Lung microvascular endothelial cell (primary cell): ENCODE measurements around the gene LCK. TPM values are rescaled to one million over a fixed set of nuclear protein-coding genes. Genes with fewer than 3 reads are reported as not detected.

Experiments used
- DNase-seq, 2 donors: peaks; one replicate each; pipeline versions ENCODE4 v3.0.0 to v3.0.0-alpha.2; 2010; ENCODE audit warnings: low read depth in 2 of 2
- total RNA-seq: library from RNA; depleted of rRNA; stranded (reverse); fragments of >200 nt; gene quantifications from 2 replicates; pipeline ENCODE4 v1.2.1, GENCODE V29; 2014

Gene LCK
- total RNA-seq, result under 0.01 TPM in 2 replicates

- no peak for DNase-seq
Measured at GRCh38 chr1:32250893-32251716, at the start of gene LCK. TSS of gene LCK (plus strand) at chr1:32251265. CDS start at chr1:32274330, 23,065 bp downstream.

- DNase-seq, result no peak
Measured at GRCh38 chr1:32204943-32205361, 46.1 kb upstream of the LCK start.

- DNase-seq, result peak; percentile 84 to 91
Measured at GRCh38 chr1:32205401-32206370, 45.4 kb upstream of the LCK start, which contains the start of gene IQCC. TSS of gene IQCC (plus strand) at chr1:32205671. CDS start at chr1:32205682, 11 bp downstream.

- no peak for DNase-seq
Measured at GRCh38 chr1:32208469-32208868, 42.6 kb upstream of the LCK start.

- peak in 1 of 2 donors; percentile 61 for DNase-seq
Measured at GRCh38 chr1:32208891-32209328, 42.2 kb upstream of the LCK start, which contains the start of gene DCDC2B. TSS of gene DCDC2B (plus strand) at chr1:32209089. CDS start at chr1:32209094, 5 bp downstream.

GRCh38 chr1:32215629-32216480 lies 35.2 kb upstream of the LCK start:
- DNase-seq, result peak; percentile 75 to 84

- DNase-seq, result peak in 1 of 2 donors; percentile 28
Measured at GRCh38 chr1:32216566-32216965, 34.5 kb upstream of the LCK start.

GRCh38 chr1:32219022-32219421 lies 32.0 kb upstream of the LCK start:
- DNase-seq, result no peak

- DNase-seq, result no peak
Measured at GRCh38 chr1:32220746-32221580, 30.1 kb upstream of the LCK start.

- no peak for DNase-seq
Measured at GRCh38 chr1:32221581-32221979, 29.5 kb upstream of the LCK start.

- DNase-seq, result peak; percentile 93 to 95
Measured at GRCh38 chr1:32221980-32222755, 28.9 kb upstream of the LCK start, which contains the start of the genes EIF3I and TMEM234. TSS of gene EIF3I (plus strand) at chr1:32222407. CDS start at chr1:32222442, 35 bp downstream. TSS of gene TMEM234 (minus strand) at chr1:32222353. CDS start at chr1:32222322, 31 bp downstream.

GRCh38 chr1:32223683-32224082 lies 27.4 kb upstream of the LCK start:
- DNase-seq, result peak in 1 of 2 donors; percentile 77

GRCh38 chr1:32224285-32224684 lies 26.8 kb upstream of the LCK start:
- no peak for DNase-seq

- DNase-seq, result no peak
Measured at GRCh38 chr1:32228771-32229170, 22.3 kb upstream of the LCK start.

- DNase-seq, result no peak
Measured at GRCh38 chr1:32231843-32232432, 19.1 kb upstream of the LCK start.

GRCh38 chr1:32232558-32233304 lies 18.3 kb upstream of the LCK start:
- no peak for DNase-seq

- DNase-seq, result peak in 1 of 2 donors; percentile 35
Measured at GRCh38 chr1:32234792-32235191, 16.3 kb upstream of the LCK start.

GRCh38 chr1:32239337-32239736 lies 11.7 kb upstream of the LCK start:
- no peak for DNase-seq
